T1000 (cell line): ENCODE data around the gene G3BP2.
A peak's percentile ranks its signal among the peaks of the same experiment; 100 is the strongest.
"Not testable (repeated sequence)": the region's sequence is repeated elsewhere in the genome, so short reads cannot be mapped to it uniquely, and the experiment has no call there.

Experiments
- DNase-seq: peaks from one replicate; lab custom pipeline; 2025; ENCODE audit warnings: mixed read lengths; lab: John Stamatoyannopoulos, UW

Gene G3BP2

DNA sequence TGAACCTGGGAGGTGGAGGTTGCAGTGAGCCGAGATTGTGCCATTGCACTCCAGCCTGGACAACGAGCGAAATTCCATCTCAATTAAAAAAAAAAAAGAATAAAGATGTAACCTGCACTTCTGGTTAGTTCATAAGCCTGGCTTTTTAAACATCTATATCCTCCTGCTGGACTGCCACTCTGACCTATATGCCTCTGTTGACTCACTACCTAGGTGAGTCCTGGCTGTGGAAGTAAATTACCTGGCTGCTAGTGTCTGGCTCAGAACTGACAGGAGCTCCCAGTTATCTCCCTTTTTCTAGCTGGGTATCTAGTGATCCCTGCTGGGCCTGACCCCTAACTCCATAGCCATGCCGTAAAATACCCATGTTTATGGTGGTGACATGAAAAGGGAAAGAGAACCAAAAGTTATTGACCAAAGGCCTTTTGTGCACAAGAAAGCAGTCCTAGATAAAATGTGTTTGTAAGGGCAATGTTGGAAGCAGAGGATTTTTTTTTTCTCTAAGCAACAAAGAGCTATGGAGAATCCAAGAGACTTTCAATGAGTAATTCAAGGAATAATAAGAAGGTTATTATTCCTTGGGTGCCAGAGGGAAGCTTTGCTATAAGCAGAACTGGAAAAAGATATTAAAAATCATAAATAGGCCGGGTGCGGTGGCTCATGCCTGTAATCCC lies 10.4 kb upstream of the G3BP2 start:
- DNase-seq, result no peak

DNA sequence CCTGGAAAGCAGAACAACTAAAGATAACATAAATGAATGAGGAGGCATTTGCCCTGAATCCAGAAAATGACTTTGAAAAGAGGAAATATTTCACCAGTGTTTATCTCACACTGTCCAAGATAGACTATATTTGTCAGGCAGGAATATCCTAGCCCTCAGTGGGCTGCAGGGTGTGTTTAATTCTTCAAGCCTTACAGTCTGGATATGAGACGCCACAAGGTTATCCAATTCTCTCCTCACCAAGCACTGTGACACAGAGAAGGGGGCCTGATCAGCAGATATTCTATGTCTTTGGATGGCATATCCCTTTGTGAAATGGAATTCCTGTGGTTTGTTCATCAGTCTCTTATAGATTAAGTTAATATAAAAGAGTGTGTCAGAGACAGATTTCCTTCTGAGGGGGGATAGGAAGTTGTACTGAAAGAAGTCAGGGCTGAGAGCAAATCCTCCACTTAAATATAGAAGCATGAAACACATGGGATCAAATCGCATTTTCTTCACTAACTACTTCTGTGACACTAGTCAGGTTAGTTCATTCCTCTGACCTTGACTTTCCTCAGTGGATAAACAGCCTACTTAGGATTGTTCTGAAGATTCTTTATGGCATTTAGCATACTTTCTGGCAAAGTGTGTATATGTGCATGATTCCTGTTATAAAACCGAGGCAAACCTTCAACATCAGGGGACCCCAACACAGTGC lies 6.8 kb upstream of the G3BP2 start:
- DNase-seq, result no peak

DNA sequence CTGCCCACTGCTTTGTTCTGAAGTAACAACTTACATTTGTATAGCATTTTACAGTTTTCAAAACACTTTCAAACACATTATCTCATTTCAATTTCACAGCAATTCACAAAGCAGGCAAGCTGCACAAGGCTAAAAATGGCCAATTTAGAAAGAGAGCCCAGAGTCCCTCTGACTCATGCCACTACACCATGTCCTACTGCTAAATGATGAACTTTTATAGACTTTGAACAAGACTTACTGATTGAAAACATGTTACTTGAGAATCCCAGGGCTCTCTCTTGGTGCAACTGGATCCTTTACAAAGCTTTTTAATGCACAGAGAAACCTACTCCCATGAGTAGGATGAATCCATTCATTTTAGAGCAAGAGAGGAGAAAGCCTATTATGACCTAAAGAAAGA lies 5.8 kb upstream of the G3BP2 start:
- no peak for DNase-seq

DNA sequence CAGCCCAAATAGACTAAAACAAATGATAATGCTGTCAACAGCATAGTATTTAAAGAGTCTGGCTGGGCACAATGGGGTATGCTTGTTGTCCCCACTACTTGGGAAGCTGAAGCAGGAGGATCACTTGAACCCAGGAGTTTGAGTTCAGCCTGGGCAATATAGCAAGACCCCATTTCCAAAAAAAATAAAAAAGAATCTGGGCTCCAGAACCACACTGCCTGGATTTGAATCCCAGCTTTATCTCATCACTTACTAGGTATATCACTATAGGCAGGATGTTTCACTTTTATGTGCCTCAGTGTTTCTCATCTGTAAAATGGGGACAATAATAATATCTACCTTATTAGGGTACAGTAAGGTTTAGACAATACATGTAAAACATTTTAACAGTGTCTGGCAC lies 5.3 kb upstream of the G3BP2 start:
- DNase-seq, result no peak

DNA sequence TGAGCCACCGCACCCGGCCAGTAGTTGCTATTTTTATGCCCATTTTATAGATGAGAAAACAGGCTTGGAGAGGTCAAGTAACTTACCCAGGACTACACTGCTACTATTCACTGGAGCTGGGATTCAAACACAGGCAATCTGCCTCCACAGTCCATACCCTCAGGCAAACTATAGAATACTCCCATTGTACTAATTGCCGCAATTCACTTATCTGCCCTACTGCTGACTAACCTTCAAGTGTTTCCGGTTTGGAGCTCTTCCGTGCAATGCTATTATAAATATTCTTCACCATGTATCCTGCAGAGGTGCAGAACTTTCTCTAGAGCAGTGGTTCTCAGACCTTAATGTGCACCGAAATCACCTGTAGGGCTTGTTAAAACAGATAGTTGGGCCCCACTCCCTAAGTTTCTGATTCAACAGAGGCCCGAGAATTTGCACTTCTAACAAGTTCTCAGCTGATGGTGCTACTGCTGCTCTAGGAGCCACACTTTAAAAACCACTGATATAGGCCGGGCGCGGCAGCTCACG lies 1.9 kb upstream of the G3BP2 start:
- no peak for DNase-seq

DNA sequence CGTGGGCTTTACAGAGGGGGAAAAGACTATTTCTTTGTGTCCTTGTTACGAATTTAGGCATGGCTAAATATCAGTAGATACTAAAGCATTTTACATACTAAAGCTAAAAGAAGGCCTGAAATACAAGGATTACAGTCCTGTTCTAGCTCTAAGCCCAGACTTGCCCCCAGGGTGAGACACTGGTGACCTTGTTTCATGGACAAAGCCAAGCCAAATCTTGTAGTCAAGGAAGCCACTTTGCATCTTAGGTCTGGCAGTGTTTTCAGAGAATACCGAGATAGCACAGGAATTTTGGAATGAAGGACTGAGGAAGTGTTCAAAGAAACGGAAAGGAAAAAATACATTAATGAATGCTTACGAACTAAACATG lies 733 bp upstream of the G3BP2 start:
- DNase-seq, result no peak

DNA sequence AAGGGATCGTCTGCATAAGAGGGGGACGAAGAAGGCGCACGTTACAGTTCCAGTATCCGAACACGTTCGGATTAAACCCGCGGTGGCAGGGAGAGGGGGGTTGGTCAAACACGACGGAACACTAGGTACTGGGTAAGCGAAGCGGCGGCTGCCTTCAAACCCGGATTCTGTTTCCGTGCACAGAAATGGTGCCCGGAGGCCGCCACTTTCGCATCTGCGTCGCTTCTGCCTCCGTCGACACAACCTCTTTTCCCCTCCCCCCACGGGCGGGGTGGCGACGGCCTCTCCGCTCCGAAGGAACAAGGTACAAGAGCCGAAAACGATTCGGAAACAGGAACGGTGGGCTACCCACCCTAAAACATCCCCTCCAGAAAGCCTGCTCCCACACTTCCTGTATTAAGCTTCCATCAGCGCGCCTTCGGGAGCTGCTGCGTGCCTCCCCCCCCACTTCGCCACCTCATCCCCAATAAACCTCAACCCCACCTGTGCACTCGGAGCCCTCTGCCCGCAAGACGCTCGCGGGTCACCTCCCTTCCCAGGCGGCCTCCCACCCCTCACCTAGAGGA lies 667 bp downstream of the G3BP2 start:
- peak; percentile 25 for DNase-seq

DNA sequence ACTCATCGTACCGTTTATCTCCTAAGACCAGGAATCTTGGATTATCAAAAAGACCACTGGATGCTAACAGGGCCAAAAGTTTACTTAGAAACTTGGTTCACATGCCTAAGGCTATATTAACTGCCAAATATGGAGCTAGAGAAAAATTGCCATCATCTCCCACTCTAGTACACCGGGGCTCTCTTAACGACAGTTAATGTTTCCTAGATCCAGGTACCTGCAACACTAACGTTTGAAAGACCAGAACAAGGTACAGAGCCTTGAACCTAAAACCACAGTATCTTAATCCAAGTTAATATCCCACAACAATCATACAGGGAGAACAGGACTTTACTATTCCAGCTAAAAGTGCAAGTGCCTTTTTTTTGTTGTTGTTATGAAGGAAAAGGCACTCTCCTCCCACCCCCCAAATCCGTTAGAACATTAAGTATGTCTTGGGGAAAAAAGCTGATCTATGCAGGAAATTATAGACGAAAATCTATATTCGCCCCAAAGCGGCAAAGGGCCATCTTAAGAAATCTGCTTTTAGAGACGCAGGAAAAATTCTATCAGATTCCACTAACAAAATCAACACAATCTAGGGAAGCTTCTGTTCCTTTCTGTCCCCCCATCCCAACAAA lies 1.3 kb downstream of the G3BP2 start:
- DNase-seq, result no peak

DNA sequence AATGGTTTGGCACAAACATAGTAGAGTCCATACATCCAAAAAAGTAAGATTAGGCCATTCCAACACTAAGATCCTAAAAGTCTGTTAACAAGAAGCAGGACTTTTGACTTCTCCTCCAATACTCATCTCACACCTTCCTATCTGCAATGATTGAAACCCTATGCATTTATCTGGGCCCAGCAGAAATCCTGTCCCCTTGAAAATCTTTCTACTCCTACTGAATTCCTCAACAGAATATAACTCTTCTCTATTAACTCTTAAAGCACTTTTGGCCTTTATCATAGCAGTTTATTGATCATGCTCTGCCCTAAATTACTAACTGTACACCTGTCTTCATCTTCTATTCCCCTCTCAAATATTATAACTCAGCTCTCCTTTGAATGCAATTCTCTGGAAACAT lies 4.6 kb downstream of the G3BP2 start:
- no peak for DNase-seq

DNA sequence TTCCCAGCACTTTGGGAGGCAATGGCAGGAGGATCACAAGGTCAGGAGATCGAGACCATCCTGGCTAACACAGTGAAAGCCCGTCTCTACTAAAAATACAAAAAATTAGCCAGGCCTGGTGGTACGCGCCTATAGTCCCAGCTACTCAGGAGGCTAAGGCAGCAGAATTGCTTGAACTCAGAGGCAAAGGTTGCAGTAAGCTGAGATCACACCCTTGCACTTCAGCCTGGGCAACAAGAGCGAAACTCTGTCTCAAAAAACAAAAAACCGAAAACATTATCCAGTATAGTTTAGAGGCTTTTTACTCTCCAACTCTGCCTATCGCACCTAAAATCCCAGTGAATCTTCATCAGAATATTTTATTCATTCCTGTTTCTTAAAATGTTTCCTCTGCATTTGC lies 5.6 kb downstream of the G3BP2 start:
- not testable (repeated sequence) for DNase-seq

DNA sequence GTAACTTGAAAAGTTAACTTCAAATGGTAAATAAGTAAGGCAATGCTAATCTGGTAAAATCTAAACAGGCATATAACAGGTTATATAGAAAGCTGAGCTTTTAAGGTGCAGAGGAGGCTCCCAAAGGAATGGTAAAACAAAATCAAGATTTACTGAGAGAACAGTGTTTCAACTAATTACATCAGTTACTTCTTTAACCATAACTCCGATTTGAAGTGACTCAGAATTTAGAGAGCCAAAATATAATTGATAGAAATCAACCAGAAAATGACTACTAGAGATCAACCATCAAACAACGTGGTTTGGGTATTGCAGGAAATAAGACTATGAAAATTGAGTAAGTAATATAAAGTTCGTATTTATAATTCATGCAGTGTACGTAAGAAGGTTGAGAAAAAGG lies 6.9 kb downstream of the G3BP2 start:
- no peak for DNase-seq

DNA sequence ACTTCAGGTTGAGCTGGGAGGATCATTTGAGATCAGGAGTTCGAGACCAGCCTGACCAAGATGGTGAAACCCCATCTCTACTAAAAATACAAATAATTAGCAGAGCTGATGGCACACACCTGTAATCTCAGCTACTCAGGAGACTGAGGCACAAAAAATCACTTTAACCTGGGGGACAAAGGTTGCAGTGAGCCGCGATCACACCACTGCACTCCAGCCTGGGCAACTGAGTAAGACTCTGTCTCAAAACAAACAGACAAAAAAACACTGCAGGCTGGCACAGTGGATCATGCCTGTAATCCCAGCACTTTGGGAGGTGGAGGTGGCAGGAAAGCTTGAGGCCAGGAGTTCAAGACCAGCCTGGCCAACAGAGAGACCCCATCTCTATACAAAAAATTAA lies 8.6 kb downstream of the G3BP2 start:
- DNase-seq, result not testable (repeated sequence)

DNA sequence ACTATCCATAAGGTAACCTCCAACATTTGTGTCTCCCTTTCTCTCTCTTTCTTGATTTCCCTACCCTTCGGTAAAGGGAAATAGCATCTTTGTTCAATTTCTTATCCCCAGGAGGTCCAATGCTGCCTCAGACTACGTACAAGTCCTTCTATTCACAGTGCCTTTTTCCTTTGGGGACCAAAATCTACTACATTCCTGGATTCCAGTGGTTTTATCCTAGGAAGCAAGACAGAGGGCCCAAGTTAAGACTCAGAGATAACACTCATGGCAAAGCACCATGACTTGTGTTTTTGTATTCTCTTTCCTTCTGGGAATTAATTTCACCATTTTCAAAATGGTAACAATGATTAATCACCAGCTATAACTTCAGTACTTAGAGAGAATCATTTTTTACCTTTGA lies 10.6 kb downstream of the G3BP2 start:
- DNase-seq, result no peak

DNA sequence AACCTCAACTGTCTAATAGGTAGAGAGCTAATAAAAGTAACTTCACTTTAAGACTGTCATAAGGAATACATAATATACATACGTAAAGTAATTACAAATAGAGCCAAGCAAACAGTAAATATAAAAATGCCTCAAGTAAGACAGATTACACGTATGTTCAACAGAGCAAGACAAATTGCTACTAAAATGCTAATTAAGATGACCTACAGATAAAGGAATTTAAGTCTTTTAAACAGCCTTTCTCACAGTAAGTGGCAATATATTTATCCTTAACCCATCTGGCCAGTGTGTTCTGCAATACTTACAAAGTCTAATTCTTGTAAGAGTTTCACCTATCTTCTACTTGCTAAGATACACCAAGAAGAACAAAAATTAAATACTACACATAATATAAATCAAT lies 12.7 kb downstream of the G3BP2 start:
- DNase-seq, result no peak

DNA sequence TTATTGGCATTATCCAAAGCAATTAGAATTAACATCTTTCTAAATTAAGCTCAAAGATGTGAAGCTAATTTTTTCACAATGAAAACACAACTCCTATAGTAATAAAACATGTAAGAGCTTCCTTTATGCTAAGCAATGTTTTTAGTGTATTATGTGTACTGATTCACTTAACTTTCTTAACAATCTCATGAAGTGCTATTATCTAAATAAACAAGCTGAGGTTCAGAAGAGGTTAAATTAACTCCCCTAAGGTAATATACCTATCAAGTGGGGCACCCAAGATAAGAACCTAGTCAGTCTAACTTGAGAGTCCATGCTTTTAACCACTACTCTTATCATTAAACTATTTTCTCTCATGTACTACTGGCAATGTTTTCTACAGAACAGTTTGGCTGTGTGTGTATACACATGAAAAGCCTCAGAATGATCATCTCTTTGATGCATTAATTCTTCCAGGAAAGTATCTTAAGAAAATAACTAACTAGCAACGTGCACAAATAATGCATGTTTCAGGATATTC lies 13.6 kb downstream of the G3BP2 start:
- DNase-seq, result no peak

DNA sequence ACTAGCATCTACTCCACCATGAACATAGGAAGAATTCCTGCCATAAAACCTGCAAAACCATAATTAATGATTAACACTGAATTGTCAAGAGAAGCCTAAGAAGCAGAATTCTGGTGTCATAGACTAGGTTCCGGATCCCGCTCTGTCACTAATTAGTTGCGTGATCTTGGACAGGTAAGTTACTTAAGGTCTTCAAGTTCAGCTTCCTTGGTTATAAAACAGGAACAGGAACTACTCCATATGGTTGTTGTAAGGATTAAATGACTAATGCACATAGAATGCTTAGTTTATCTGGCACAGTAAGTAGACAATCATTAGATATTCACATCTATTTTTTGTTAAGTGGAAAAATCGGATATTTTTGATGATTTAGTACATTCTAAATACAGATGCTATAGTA lies 14.3 kb downstream of the G3BP2 start:
- no peak for DNase-seq

DNA sequence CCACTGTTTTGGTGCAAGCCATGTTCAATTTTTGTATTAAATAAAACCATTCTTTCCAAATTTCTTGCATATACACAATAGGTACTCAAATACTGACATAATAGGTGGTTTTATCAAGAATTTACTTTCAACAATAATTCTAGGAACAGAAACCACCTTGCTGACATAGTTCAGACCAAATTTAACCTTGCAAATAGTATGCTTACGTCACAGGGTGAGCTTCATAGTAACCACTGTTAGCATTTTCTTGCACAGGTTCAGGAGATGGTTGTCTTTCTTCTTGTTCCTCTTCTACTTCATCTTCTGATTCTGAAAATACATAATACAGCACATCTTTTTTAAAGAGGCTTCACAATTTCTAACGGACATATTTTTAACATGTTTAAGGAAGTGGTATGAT lies 17.6 kb downstream of the G3BP2 start:
- no peak for DNase-seq

DNA sequence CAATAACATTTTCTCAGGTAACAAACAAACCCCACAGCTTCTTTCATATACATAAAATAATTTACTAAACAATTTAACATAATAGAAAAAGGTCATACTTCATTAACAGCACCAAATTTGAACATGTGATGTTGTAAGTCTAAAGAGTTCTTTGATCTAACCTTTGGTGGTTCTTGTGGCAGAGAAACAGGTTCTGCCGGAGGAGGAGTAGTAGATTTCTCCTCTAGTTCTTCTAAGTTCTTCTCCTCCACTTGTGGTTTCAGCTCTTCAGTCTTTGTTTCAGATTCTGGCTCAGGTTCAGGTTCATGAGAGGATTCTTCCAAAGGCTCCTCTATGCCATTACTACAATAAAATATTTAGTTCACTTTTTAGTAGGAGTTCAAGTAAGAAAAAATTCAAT lies 18.3 kb downstream of the G3BP2 start:
- DNase-seq, result no peak

DNA sequence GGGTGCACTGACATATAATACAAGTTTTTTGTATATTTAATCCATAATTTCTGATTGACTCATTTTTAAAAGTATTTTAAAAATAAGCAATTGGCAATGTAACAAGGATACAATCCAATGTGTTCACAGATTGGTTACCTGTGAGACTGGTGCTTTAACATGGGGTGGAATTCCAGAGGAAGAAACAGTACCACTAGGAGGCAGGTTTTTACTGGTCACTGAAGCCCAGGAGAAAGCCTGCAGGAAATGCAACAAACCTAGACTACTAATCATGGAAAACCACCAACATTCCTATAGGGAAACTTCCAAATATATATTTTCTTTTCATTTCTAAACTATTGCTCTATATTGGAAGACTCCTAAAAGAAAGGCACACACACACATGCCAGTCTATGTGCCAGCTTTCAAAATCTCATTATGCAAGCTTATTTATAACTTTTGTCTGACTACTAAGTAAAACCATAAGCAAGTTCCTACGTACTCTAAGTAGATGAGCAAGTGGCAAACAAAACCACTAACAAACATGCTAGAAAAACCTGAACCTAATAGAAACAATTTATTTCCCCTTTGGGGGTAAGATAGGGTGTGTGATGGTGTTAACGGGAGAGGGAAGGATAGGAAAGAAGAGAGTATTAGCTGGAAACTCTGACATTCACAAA lies 19.2 kb downstream of the G3BP2 start:
- no peak for DNase-seq

DNA sequence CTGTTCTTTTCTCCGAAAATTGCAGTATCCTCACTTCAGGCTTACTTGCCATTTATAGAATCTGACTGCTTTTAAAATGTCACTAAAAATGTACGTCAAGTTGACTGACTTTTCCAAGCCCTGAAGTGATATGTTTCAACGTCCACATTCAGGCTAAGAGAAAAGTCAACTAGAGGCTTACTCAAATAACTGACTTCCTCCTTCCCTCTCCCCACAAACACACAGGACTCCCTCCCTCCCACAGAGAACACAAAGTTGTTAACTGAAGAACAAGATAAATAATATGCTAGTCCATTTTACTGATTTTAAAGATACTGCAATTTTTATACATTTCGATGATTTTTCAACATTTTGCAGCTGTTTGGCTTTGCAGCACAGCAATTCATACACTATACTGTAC lies 29.1 kb downstream of the G3BP2 start:
- no peak for DNase-seq

DNA sequence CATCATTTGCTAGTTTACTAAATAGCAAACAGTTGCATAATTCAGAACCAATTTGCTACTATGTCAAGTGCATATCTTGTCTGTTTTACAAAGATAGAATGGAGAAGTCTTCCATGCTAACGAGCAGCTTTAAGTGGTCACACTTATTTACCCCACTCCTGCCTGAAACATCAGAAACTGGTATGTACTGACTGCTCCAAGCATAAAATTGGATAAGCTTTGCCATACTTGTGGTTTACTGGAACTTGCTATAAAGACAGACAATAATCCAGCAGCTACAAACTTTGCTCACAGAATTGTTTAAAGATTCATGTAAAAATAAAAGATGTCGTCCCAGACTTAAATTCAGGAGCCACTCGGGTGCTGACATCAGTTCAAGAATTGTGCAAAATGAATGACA lies 29.6 kb downstream of the G3BP2 start:
- DNase-seq, result no peak

DNA sequence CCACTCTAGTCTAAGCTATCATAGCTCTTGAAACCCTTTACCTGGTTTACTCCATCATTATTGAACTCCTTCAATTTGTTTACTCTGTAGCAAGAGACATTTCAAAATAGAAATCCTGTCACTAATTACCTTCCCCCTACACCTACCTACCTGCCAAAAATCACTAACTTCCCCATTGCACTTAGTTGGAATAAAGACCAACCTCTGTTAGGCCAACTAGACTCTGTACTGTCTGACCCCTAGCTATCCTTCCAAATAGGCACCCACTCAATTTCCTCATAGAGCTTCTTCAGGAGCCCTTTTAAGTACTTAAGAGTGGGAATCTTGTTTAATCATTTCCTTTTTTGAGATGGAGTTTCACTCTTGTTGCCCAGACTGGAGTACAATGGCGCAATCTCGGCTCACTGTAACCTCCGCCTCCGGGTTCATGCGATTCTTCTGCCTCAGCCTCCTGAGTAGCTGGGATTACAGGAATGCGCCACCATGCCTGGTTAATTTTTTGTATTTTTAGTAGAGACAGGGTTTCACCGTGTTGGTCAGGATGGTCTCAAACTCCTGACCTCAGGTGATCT lies 34.0 kb downstream of the G3BP2 start:
- DNase-seq, result no peak
